AG10803 (cell line): ENCODE measurements around the gene GALR1.
A peak's percentile ranks its signal among the peaks of the same experiment; 100 is the strongest.
"Not testable (repeated sequence)": the region's sequence is repeated elsewhere in the genome, so short reads cannot be mapped to it uniquely, and the experiment has no call there.

Source experiments
- DNase-seq: peaks from one replicate; pipeline ENCODE4 v3.0.0; 2010; ENCODE audit warnings: low read depth
- H3K4me3 ChIP-seq: 2 replicates; pipeline ENCODE4 v1.5.1; 2011; ENCODE audit warnings: mild to moderate bottlenecking, low read length, control low read depth
- CTCF ChIP-seq: conservative IDR thresholded peaks from 2 replicates; pipeline ENCODE4 v1.5.1; 2011; ENCODE audit warnings: mild to moderate bottlenecking, low read length, control low read depth, inconsistent platforms

The GALR1 gene

GRCh38 chr18:77263466-77263763 lies 13.8 kb downstream of the GALR1 start:
- no peak overlapping the region for H3K4me3 ChIP-seq
- no peak for DNase-seq
- TF ChIP-seq CTCF: no peak

DNA sequence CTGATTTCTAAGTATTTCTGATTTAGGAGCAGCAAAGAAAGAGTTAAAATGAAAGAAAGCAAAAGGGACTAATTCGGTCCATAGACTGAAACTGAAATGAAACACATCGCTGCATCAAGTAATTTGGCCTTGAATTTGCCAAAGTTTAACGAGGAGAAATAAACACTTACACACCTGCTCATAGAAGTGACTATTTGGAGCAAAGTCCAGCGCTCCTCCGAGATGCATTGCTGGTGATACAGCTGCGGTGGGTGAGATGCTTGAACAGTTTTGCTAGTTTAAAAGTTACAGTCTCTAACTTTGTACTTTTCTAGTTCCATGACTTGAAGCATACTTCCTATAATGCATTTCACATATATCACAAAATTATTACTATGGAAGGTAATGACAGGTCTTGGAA lies 18.3 kb downstream of the GALR1 start:
- DNase-seq: no peak
- no peak for TF ChIP-seq CTCF

GRCh38 chr18:77268456-77268855 lies 18.8 kb downstream of the GALR1 start:
- no peak for DNase-seq

More for the DNA sequence above, 18.3 kb downstream of the GALR1 start:
- H3K4me3 ChIP-seq: no peak overlapping the region

DNA sequence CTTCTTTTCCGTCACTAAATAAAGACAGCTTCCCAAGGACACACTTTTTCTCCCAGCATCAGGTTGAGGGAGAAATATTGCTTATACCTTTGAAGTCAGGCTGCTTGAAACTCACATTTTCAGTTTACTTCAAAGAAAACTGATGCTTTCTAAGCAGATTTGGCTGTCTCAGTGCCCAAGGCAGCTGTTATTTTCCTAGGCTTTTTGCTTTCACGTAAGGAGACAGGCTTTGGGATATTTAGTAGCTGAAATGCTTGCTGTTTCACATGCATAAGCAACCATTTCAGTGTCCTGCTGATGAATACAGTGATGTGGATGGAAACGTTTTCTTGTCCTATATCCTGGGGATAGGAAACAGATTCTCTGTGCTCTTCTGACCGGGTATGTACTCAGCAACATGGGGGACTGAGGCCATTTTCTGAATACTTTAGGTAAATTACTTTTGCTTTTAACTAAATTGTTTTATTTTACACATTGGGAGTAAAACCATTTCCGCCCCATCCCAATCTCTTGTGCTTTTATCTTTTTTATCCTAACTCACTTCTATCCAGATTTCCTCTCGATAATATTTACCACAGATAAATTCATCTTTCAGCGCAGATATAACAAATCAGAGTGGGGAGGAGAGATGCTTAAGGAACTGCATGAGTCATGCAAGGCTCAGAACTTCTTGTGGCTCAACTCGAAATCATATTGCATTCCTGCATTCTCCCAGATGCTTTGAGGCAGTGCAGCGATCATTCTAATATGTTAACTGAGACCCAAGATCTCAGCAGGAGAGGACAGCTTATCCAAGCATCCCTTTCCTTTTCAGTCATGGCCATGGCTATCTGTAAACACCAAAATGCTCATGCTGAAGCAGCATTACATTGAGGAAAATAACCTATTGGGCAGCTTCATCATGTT lies 22.2 kb downstream of the GALR1 start:
- TF ChIP-seq CTCF: no peak
- H3K4me3 ChIP-seq: no peak overlapping the region
- peak; percentile 55 for DNase-seq

More at GRCh38 chr18:77268456-77268855, 18.8 kb downstream of the GALR1 start:
- H3K4me3 ChIP-seq: no peak overlapping the region
- no peak for TF ChIP-seq CTCF

- H3K4me3 ChIP-seq, DNase-seq: not testable (repeated sequence)
Observed at GRCh38 chr18:77290841-77291240, 41.2 kb downstream of the GALR1 start.

DNA sequence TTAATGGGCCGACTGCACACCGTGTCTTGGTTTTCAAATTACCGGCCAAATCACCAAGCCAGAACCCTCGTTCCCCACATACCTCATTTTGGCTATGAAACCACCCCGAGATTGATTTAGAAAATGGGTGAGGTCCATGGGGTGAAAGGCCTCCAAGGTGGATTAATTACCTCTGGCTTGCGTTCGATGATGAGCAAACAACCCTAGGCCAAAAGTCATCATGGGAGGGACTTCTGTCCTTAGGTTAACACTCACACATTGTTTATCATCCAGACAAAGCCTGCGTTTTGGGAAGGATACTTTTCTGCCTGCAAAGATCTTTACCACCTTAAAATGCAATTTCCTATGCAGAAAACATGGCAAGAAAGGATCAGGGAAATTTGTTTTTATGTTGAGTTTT lies 48.5 kb downstream of the GALR1 start:
- TF ChIP-seq CTCF: no peak
- DNase-seq: no peak
- no peak overlapping the region for H3K4me3 ChIP-seq

GRCh38 chr18:77299706-77300105 lies 50.1 kb downstream of the GALR1 start:
- TF ChIP-seq CTCF: no peak
- H3K4me3 ChIP-seq: no peak overlapping the region

More at GRCh38 chr18:77299706-77300105, 50.1 kb downstream of the GALR1 start:
- no peak for DNase-seq
